DMS79 treated with DMSO at 0.1 percent for 48 hours (cell line): ENCODE results near the gene C10orf71.

Experiments used
- DNase-seq: peaks from one replicate; lab custom pipeline; 2025; lab: John Stamatoyannopoulos, UW

C10orf71 gene

DNA sequence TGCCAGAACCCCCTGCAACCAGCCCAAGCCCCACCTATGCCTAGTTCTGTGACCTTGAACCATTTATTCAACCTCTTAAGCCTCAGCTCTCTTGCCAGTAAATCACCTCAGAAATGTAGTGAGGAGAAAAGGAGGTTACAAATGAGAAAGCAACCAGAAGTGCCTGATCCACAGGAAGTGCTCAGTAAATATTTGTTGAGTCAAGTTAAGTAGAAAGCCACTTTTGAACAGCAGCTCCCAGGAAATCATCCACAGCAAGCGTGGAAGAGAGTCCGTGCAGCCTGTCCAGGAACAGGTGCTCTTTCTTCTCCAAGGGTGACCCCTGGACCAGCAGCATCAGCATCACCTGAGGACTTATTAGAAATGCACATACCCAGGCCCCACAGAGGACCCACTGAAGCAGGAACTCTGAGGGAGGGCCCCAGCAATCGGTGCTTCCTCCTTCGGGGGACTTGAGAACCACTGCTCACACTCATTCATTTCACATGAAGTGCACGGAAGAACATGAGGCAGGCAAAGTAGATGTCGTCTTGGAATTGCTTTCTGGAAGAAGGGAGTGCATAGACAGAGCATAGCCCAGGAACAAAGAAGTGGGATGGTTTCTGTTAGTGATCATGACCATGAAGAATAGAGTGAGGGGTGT lies 6.3 kb upstream of the C10orf71 start:
- DNase-seq, result no peak

- no peak for DNase-seq
These were observed 5.8 kb upstream of the C10orf71 start for GRCh38 chr10:49293208-49293603.

DNA sequence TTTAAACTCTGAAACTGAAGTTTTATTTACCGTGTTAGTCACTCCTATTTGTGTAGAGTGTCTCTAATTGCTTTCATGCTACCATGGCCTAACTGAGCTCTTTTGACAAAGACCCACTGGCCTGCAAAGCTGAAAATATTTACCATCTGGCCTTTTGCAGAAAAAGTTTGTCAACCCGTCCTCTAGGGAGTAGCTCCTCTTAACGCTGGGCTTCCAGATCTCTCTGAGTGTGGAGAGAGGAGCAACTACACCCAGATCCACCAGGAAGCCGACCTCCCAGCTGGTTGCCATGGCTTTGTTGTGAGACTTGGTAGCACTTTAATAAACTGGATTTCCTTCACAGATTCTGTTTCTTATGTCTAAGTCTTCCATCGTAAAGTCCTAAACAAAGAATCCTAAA lies 4.2 kb upstream of the C10orf71 start:
- no peak for DNase-seq

DNA sequence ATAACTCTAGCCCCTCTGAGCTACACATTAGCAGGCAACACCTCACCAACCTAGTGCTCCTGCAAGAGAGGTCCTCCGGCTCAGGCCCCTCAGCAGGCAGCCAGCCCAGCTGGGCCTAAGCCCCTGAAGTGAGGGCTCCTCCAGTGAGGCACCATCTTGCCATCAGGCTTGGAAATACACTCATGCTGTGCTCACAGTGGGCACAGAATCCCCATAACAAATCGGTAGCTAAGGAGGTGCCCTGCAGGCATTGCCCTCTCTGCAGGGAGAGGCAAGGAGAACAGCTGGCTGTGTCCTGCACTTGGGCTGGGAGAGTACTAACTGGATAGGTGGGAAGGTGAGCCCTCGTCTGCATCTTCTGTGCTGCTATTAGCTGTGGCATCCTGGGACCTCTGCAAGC lies 3.7 kb upstream of the C10orf71 start:
- DNase-seq, result no peak

- no peak for DNase-seq
These were observed 2.6 kb upstream of the C10orf71 start for GRCh38 chr10:49296382-49296781.

DNA sequence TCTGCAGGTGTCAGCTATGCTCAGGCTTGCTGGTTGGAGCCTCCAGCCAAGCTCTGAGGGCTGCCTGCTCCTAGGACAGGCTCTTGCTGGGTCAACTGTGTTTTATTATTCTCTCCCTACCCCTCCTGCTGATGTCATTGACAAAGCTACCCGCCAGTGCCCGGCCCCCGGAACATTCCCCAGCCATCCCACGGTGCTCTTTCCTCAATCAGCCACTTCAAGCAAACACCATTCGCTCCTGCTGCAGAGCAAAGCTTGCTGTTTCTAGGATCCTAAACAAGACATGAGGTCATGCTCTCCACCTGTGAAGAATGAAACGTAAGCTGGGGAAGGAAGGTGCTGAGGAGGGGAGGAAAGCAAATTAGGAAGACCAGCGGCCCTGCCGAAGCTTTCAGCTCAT lies 2.1 kb upstream of the C10orf71 start:
- no peak for DNase-seq

DNA sequence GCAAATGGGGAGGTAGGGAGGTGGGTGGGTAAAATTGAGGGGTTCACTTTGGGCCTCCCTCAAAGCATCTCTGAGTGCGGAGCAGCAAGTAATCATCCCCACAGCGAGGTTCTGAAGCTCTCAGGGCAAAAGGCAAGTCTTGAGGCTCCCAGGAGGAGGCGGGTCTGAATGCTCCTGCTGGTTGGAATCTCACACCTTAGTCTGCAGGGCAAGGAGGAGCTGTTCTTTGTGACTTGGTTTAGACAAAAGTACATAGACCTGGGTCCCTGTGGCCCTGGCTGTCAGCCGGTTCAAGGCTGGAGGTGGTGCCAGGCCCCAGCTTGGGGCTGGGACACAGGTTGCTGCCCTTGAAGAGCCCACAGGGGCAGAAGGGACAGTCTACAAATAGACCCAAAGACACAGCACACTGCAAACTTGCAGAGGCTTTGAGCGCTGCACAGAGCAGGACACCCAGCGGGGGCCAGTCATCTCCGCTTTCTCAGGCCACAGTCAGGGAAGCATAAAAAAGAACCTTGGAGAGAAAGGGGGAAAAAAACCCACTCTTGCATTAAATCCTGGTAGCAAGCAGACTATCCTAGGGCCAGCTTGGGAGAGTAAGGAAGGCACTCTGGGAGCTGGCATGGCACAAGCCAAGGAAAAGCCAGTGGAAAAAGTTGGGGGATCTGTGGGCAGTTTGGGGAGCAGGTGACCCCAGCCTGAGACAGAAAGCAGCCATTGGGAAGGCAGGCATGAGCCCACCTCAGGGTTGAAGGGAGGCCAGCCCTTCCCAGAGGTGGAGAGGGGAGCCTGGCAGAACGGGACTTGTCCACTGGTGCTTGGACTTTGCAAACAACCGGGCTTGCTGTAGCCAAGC lies 926 bp upstream of the C10orf71 start:
- DNase-seq, result no peak

- no peak for DNase-seq
These were observed 343 bp upstream of the C10orf71 start for GRCh38 chr10:49298671-49298982.

DNA sequence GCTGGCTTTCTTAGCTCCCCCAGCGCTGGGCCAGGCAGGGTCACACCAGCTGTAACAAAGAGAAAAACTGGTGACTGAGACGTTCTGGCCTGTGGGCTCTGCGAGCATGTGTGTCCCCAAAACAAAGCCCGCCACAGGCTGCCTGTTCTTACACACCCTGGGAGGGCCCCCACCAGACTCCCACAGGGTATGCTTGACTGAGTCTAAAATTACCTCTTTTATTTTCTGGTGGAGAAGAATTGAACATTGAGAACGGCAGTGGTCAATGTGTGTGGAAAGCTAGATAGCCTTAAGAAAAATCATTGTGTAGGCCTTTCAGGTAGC lies 808 bp downstream of the C10orf71 start:
- DNase-seq, result no peak

GRCh38 chr10:49300140-49300974 lies 1.4 kb downstream of the C10orf71 start:
- DNase-seq, result no peak

GRCh38 chr10:49301302-49301701 lies 2.3 kb downstream of the C10orf71 start:
- DNase-seq, result no peak

DNA sequence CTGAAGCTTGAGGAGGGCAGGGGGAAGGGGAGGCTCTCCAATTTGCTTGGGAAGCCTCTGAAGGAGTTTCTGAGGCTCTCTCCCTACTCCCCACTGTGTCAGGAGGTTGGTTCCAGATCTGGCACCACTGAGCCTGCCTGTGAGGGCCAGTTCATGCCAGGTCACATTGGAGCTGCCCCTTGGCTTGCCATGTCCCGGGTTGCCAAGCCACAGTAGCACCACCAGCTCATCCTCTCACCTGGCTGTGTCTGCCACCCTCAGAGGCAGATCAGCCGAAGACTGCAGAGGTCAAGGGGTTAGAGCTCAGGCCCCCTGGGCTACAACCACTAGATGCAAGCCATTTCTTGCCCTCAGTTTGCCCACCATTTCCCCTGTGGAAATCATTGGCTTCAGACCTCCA lies 3.1 kb downstream of the C10orf71 start:
- no peak for DNase-seq

DNA sequence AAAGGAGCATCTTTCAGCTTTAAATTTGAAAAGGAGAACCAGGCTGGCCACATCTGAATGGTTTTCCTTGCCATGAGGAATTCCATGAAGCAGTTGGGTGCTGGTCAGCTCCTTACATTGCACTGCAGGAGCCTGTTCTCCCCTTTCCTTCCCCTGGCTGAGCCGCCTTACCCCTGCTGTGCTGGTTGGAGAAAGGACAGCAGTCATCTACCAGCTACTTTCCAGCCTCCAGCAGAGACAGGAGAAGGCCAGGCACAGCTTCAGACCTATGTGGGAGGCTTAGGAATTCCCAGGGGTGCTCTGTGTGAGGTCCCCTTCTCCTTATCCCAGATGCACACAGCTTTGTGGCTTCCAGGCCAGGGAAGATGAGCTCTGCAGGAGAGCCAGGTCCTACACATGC lies 4.7 kb downstream of the C10orf71 start:
- DNase-seq, result no peak

DNA sequence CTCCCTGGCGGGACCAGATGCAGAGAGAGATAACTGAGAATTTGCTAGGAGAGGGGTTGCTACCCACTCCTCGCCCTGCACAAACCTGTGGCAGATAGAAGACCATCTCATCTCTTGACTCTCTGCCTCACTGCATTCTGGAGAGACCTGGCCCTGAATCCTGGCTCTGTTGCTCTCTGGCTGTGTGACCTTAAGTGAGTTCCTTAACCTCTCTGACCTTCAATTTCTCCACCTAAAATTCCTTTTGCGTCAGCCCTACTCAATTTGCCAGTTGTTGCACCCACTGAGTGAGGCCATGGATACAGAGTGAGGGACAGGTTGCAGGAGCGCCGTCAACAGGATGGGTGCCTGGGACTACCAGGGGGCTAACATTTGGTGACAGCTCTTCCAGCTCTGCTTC lies 5.2 kb downstream of the C10orf71 start:
- no peak for DNase-seq

DNA sequence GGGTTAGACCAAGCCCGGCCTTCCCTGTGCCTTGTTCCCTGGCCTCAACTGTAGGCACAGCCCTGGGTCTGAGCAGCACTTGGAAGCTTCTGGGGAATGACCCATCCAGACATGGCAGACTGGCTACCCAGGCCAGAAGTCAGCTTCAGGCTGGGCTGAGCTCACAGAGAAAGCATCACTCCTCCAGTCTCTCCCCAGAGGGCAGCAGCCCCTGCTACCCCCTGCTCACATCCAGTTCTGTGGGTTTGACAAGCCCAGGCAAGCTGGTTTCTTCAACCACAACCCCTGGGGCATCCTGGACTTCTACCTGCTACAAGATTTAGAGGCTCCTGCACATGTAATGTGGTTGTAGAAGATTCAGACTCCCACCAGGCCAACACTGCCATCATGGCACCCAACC lies 9.0 kb downstream of the C10orf71 start:
- no peak for DNase-seq

DNA sequence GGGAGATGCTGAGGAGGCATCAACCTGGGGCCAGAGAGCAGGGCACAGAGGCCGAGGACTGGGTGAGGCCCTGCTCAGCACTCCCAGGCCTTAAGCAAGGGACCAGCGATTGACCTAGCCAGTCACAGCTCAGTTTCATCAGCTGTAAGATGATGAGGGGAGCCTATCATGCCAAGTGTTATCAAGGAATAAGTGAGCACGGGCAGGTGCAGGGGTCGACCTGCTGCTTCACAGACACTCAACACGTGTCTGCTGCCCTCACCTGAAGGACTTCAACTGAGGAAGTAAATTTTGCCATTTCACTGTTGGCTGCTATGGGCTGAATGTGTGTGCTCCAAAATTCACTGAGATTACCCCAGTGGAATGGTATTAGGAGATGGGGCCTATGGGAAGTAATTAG lies 9.9 kb downstream of the C10orf71 start:
- DNase-seq, result no peak

DNA sequence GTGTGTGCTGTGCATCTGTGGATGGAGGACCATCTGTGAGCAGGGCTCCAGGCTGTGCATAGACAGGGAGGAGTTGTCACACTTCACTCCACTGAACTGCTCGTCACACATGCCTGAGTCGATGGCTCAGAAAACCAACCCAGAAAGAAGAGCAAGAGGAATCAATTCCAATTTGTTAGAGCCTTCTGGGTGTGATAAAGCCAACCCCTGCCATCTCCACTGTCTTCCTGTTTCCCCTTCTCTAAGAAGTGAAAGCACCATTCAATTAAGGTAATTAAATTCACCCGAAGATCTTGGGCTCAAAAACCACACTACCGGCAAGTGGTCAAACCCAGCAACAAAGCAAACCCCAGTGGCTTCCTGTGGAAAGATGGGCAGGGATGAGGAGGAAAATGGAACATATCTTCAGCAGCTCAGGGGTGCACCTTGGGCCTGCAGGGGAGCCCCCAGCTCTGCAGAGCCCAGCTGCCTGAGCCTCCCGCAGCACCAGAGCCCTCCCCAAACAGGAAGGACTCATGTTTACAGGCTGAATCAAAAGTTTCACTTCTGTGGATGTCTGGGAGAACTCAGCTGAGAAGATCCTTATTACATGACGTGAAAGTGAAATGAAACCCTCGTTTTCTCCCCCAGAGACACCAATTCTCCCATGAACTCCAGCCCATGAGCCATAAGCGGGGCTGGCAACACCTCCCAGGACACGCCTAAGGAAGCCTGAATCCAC lies 10.9 kb downstream of the C10orf71 start:
- no peak for DNase-seq

GRCh38 chr10:49310460-49310859 lies 11.5 kb downstream of the C10orf71 start:
- DNase-seq, result no peak

DNA sequence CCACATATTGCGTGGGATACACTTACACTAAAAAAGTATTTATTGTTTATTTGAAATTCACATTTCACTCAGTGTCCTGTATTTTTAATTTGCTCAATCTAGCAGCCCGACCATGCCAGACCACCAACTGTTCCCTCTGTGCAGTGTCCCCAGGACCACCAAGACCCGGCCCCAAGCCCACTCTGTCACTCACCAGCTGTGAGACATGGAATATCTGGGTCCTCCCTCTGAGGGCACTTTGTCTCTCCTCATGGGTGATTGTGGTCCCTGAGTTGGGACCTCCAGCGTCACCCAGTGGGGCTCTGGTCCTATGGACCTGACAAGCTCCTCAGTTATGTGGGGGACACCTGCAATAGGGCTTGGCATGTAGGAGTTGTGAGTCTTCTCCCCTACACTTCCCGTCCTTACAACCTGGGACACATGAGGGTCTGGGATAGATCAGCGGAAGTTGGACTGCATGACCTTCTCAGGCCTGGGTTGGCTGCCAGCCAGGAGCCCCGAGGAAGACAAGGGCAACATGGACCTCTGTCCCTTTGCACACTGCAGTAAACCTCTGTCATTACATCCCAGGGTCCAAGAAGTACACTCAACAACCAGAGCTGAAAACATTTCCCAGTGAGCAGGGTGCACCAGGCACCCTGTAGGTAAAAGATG lies 12.1 kb downstream of the C10orf71 start:
- DNase-seq, result no peak

DNA sequence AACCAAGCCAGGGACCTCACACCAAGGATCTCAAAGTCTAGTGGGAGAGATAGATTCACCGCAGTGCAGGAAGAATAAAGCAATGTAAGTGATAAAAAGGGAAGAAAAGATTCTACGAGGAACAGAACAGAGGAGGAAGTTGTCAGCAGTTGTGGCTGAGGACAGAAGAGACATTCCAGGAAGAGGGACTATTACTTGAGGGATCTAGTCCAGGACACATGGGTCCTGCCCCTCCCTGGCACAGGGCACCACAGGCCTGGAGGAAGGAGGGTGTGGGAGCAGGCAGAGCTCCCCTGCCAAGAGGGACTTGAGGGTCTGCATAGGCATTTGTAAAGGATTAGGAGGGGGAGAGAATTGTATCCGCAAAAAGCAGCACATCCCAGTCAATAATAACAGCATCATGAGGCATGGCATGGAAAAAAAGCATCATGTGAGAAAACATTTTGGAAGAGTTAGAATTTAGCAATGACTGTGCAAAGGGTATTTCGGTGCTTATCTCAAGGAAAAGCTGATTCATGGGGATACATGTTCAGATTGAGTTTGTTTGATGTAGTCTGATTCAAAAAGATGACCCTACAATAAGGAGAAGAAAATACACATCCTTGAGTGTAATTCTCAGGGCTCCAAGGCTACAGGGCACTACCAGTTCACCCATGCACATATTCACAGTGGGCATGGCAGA lies 12.7 kb downstream of the C10orf71 start:
- DNase-seq, result no peak

DNA sequence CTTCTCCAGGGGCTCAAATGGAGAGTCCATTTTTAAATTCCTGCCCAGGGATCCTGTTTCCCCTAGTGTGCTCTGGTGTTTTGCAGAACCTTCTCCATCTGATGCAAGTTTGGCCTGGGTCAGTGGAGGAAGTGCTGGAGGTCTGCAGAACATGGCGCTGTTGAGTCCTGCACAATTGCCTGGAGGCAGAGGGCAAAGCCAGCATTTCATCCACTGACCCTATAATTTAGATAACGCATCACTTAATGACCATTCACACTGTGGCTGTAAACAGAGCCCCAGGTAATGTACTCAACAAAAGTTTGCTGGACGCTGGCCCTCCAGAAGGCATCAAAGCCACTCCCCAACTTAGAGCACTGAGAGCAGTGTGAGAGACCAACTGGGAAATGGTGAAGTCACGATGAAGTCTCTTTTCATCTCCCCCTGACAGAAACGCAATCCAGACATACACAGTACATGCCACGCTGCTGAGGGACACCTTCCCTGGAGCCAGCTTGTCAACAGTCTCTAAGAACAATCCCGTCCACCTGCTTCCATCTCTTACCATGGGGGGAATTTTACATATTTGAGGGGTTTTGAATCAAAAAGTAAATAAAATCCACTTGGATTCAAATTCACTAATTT lies 13.4 kb downstream of the C10orf71 start:
- DNase-seq, result no peak
